Femur (tissue), 1 donor: ENCODE measurements around the gene DDX3X.
A peak's percentile ranks its signal among the peaks of the same experiment; 100 is the strongest.
"Not testable (repeated sequence)": the region's sequence is repeated elsewhere in the genome, so short reads cannot be mapped to it uniquely, and the experiment has no call there.

Source experiments
- DNase-seq: peaks from one replicate; pipeline ENCODE4 v3.0.0-alpha.2; 2017

Gene DDX3X

DNA sequence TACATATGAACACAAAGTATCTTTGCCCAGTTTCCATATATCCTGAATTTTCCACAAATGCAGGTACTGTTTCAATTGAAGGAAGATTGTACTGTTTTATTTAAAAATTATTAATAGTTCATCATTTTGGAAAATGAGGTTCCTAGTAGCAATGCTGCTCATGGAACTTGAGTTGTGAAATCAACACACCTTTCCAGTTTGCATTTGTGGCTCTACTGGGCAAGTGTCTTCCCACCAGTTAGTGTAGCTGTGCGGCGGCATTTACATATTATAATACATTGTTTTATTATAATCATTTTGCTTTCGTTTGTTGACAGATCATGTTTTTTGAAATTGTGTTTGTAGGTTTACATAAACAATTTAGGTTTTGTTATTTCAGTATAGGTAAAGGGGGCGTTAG is 2.0 kb upstream of the DDX3X start:
- no peak for DNase-seq

DNA sequence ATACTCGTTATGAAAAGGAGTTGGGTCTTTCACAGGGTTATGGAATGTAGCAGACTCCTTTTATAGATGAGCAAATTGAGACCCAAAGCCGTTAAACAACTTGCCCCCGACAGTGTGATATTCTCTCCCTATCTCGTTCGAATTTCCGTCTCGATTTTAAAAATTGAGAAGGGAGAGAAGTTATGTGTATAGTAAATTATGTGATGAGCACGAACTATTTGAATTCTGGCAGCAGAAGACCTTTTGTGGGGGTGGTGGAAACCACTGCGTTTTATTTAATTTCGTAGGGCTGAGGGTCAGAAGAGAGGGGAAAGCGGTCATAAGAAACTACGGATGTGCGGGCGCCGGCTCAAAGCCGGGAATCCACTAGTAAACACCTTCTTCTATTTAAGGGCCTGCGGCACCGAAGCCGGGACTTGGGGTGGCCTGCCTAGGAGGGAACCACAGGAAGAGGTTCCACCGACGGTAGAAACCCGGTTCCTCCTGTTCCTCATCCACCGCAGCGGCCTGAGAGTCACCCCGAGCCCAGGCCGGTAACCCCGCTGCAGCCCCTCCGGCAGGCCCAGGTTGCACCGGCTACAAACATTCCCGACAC is 1.5 kb upstream of the DDX3X start:
- DNase-seq, result no peak

DNA sequence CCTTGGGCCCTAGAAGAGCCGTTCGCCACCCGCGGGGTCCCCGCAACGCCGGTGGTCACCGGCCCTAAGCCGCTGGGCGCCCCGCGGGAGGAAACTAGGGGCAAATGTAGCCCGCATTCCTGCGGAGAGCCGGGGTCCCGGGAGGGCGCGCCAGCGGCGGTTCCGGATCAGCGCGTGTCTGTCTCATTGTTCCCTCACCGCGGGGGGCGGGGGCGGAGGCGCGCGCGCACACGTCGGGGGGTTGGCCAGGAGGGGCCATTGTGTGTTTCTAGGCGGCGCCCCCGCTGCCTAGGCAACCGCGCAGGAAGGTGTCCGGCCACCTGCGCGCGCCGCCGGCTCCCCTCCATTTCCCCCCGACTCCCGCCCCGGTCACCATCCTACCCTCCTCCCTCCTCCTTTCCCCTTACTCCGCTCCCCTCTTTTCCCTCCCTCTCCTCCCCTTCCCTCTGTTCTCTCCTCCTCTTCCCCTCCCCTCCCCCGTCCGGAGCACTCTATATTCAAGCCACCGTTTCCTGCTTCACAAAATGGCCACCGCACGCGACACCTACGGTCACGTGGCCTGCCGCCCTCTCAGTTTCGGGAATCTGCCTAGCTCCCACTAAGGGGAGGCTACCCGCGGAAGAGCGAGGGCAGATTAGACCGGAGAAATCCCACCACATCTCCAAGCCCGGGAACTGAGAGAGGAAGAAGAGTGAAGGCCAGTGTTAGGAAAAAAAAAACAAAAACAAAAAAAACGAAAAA is 789 bp upstream of the DDX3X start:
- DNase-seq, result peak; percentile 93

DNA sequence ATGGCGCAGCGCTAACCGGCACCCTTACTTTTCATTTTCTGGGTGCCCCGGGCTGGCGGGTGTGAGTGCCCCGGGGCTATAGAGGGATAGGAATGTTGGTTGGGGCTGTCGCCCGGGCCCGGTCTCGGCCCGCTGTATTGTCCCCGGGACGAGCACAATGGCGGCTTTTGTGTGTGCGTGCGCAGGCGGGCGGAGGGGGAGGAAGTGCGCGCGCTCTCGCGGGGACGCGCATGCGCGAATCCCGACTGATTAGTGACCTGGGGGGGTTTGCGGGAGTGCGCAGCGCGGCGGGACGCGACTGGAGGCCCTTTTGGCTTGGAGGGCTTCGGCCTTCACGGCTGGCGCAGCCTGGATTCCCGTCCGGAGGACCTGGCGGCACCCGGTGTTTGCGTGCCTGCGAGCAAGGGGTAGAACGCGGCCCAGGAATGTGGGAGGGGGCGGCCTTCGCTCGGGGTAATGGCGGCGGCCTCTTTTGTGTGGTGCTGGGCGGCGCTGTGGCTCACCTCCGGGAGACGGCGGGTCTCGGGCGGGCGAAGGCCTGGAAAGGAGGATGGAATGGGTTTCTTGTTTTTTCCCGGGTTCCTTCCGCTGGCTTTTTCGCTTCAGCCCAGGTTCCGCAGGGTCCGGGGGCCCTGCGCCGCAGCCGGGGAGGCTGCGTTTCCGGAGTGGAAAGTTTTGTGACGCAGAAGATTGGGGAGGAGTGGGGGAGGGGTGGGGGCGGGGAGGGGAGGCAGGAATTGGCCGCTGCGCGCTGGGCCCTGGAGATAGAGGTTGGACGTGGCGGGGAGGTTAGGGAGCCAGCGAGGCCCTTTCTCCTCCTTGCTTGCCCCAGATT is 618 bp downstream of the DDX3X start:
- DNase-seq, result peak; percentile 96

DNA sequence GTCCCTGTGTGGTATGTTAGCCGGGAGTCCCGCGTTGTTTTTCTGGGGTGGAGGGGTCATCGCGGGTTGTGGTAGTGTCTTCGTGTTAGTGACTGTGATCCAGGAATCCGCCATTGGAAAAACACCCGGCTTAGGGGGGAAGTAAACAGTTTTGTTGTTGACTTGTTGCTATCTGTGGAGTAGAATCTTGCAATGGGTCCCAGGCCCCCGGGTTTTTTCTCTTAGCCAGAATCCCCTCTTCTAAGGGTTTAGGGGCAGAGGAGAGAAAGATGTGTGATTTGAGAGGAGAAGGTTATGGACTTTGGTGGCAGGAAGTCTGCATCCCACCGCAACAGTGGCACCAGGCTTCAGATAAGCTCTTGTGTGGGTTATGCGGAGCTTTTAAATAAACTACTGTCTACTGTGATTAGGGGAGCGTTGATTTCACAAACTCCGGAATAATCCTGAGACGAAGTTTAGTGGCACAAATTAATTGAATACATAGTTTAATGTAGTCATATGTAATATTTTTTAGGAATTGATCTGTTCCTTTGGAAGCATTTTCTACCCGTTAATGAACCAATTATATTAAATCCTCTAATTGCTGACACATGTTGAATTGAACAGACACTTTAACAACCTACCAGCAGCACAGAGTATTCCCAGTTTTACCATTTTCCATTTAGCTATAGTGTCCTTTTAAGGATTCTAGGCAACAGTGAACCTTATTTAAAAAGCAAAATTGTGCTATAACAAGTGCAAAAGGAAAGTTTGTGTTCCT is 1.4 kb downstream of the DDX3X start:
- no peak for DNase-seq

DNA sequence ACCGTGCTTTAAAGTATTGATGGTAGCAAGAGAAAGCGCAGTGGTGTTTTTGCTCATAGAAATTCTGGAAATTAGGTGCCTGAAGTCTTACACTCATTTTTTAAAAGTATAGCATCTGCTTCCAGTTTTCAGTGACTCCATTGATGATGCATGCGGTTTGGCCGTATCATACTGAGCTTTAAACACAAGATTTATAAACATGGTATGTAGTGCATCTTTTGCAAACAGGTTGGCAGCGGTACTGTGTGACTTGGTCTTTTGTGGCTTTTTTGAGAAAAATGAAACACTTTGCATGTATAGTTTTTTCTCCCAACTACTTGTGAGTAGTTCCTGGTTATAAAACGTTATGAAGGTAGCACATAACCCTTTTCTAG is 2.0 kb downstream of the DDX3X start:
- peak; percentile 24 for DNase-seq

DNA sequence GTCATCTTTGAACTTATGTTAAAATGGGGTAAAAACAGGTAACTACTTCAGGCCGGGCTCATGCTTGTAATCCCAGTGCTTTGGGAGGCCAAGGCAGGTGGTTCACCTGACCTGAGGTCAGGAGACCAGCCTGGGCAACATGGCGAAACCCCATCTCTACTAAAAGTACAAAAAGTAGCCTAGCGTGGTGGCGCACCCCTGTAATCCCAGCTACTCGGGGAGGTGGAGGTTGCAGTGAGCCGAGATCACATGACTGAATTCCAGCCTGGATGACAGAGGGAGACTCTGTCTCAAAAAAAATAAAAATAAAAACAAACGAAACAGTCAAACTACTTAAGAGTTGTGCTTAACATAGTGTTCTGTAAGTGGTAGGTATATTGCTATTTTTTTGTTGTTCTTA is 2.5 kb downstream of the DDX3X start:
- DNase-seq, result no peak

DNA sequence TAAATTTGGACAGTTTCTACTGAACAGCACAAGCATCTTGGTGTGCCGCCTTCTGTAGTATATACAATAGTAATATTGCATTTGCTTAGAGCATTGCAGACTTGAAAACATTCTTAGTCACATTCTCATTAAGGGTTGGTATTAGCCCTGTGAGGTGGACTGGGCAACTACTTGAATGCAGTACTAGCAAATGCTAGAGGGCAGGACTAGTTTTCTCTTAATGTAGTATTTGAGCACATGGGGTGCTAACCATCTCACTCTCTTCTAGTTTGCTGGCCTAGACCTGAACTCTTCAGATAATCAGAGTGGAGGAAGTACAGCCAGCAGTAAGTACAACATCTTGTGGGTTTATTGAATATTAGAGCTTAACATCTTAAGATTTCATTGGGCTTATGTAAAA is 3.2 kb downstream of the DDX3X start:
- DNase-seq, result no peak

DNA sequence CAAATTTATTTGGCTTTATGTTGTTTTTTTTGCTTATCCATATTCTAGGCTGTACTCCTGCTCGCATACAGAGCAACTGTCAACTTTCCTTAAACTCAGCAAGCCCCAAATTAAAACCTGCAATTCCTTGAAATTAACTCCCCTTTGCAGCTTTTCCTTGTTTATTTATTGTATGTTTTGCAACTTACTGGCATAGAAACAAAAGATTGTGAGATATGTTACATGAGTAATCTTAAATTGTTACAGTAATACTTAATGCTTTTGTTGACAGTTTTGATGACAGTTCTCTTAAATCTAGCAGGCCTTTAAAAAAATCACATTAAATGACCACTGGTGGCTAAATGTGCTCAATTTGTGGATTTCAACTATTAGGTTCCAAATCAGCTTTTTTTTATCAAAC is 4.5 kb downstream of the DDX3X start:
- no peak for DNase-seq

DNA sequence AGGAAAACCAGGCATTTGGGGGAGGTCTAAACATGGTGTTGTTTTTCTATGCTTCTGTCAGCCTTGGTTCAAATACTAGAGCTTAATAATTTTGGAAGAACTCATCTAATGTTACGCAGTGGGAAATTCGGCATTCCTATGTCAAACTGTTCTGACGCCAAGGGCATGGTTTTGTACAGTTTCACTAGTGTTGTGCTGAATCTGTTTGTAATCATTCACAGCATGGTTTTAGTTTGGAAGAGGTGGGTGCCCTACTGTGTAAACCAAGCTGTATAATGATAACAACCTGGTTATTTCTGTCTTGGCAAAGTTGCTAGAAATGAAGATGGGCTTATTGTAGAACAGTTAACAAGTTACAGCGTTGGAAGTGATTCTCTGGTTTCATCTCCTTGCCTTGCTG is 5.2 kb downstream of the DDX3X start:
- DNase-seq, result no peak

DNA sequence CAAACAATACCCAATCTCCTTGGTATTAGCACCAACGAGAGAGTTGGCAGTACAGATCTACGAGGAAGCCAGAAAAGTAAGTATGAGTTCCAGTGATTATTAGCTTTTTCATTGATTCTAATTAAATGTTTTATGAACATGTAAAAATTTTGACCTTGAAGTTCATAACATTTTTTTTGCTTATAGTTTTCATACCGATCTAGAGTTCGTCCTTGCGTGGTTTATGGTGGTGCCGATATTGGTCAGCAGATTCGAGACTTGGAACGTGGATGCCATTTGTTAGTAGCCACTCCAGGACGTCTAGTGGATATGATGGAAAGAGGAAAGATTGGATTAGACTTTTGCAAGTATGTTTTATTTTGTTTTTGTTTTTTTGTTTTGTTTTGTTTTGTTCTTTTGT is 10.1 kb downstream of the DDX3X start:
- DNase-seq, result no peak

DNA sequence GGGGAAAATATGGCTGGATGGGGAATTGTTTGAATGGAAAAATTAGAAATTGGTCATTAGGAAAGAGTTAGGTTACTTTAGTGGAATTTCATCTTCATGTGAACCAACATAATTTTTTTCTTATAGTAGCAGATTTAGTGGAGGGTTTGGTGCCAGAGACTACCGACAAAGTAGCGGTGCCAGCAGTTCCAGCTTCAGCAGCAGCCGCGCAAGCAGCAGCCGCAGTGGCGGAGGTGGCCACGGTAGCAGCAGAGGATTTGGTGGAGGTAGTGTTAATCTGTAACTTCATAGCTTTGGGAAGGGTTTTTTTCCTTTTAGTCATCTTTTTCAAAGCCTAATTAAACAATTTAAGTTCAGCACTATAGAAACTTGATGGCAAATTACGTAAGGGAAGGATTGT is 13.2 kb downstream of the DDX3X start:
- DNase-seq, result no peak

DNA sequence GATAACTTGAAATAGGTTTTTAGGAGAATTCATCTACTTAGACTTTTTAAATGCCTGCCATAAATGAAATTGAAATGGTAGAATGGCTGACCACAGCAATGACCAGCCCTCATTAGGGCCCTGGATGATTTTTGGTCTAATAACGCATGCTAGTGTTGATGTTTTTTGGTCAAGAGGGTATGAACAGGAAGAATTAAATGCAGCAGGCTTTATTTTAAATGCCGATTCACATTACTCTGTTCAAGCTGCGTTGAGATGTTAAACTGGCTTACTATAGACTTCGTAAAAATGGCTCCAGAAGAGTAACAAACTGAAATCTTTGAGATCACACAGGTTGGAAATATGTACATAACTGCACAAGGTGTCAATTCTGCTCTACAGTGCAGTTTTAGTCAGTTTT is 14.6 kb downstream of the DDX3X start:
- no peak for DNase-seq

DNA sequence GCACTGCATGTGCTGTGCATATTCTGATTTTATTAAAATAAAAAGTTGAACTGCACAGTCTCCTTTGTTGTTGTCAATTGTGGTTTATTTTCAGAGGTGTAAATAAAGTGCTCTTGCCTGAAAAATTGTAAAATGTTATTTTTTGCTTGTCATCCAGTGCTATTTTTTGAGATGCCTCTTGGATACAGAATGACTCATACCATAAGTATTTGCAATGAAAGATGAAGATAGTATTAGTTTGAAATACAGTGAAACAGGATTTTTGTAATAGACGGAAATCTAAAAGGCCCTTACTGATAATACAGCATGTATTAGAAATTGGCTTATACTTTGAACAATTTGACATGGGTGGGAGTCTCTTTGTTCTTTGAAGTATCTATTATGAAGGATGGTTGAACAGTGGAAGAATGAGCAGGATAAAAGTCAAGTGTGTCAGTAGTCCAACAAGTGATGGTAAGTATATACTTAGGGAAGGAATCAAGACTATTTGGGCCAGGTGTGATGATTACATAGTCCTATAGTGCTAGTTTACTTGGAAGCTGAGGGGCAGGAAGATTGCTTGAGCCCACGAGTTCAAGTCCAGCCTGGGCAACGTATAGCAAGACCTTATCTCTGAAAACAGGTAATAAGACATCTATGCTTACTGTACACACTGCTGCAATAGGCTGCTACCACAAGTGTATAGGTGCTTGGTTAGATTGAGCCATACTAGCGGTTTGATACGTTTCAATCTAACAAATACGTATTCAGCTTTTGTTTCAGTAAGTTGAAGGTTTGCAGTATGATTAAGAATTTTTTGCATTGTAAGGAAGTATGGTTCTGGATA is 16.4 kb downstream of the DDX3X start:
- DNase-seq, result no peak

DNA sequence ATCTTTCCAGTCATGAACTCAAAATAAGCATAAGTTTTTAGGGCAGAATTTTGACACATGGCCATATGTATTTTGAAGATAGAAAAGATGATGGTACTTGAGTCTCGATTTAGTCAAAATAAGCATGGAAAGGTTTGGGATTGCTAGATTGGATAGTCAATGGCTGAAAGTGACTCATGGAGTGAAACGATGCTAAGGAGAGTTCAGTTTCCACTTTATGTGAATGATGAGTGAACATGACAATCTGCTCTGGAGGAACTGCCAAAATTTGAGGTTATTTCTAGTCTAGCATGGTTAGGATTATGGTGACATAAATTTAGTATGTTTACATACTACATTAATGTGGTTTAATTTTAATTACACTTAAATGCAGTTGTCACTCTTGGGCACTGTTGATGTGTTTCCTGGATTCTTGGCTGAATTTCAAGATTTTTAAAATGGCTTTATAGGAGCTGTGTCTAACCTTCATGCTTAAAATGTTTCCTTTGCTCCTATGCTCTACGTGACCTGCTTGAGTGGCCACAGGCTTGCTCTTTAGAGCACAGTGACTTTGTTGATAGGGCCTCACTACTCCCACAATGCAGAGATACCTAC is 17.1 kb downstream of the DDX3X start:
- no peak for DNase-seq

DNA sequence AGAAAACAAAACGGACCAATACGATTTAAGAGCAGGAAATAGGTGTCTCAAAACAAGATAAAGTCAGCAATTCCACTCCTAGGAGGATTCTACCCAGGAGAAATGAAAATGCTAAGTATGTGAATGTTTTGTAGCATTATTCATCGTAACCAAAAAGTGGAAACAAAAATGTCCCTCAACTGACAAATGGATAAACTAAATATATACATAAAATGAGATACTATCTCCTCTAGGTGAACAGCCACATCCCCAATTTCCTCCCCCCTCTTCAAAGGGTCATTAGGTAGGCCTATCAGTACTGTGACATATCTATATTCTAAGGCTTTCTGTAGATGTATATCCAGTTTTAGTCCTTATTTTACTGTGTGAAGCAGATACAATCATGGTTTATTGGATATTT is 18.0 kb downstream of the DDX3X start:
- DNase-seq, result no peak

DNA sequence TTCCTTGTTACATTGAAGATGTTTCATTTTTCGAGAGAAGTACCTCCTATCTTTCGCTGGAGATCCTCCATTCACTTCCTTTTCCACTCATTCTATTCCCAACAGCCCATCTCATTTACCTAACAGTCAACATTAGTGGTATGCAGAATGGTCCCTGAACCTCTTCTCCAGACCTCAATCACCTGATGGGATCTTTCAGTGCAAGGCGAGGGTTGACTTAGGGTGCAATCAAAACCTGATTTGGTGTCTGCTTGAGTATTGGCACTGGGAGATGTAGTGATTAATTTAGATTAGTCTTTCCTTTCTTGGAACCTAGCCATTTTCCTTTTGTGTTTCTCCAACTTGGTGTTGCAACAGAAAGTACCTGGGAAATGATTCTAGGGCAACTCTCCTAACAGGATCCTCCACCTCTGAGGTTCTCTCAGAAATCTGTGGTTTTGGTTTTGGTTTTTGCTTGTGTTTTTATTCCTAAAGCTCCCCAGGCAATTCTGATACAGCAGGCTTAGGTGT is 18.4 kb downstream of the DDX3X start:
- DNase-seq, result no peak

DNA sequence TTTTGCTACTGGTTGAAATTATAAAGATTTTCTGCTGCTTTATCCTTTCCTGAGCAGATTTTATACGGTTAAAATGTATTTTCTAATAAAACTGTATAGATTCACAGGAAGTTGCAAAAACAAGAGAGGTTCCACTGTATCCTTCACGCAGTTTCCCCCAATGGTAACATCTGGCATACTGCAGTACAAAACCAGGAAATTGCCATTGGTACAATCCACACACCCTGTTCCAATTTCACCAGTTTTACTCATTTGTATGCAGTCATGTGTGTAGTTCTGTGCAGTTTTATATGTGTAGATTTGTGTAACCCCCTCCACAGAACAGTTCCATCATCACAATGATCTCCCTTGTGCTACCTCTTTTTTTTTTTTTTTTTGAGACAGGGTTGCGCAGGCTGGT is 20.0 kb downstream of the DDX3X start:
- DNase-seq, result no peak

DNA sequence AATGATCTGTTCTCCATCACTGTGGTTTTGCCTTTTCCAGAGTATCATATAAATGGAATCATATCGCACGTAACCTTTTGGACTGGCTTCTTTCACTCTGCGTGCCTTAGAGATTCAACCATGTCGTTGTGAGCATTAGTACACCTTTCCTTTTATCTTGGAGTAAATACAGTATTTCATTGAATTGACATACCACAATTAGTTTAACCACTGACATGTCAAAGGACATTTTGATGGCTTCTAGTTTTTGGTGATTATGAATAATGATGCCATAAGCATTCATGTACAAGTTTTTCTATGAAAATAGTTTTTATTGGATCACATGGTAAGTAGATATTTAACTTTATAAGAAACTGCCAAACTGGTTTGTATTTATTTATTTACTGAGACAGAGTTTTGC is 35.2 kb downstream of the DDX3X start:
- DNase-seq, result no peak

DNA sequence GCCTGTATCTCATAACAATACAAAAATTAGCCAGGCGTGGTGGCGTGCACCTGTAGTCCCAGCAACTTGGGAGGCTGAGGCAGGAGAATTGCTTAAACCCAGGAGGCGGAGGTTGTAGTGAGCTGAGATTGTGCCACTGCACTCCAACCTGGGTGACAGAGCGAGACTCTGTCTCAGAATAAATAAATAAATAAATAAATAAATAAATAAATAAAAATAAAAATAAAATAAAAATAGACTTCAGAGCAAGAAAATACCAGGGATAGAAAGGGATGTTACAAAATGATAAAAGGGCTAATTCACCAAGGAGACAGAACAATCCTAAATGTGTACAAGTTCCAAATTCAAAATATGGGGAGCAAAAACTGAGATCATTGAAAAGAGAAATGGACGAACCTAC is 37.6 kb downstream of the DDX3X start:
- DNase-seq, result not testable (repeated sequence)

DNA sequence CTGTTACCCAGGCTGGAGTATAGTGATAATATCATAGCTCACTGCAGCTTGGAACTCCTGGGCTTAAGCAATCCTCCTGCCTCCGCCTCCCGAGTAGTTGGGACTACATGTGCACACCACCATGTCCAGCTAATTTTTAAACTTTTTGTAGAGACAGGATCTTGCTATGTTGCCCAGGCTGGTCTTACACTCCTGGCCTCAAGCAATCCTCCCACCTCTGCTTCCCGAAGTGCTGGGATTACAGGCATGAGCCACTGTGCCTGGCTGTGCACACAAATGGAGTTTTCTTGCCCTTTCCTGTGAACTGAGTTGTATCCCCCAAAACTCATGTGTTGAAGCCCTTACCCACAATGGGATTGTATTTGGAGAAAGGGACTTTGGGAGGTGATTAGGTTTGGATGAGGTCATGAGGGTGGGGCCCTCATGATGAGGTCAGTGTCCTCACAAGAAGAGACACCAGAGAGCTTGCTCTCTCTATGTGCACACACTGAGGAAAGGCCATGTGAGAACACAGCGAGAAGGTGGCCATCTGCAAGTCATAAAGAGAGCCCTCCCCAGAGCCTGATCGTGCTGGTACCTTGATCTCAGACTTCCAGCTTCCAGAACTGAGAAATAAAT is 40.1 kb downstream of the DDX3X start:
- DNase-seq, result no peak
